HepG2 (cell line): ENCODE data around the gene SENP6. TPM values are rescaled to one million over a fixed set of nuclear protein-coding genes. Genes with fewer than 3 reads are reported as not detected.

ENCODE experiments used
- ATAC-seq: fragments of 200-7000 bp; cut with Tn5 transposase; 3 replicates; pipeline ENCODE4 v1.9.1; 2020; ENCODE audit warnings: mild to moderate bottlenecking, moderate library complexity
- BruUV-seq: library from RNA; stranded (reverse); fragments of 400-500 nt; replicated peaks from 2 replicates; lab custom pipeline; 2021; lab: Mats Ljungman, UMichigan
- CTCF ChIA-PET: fragments of 300-600 bp; formaldehyde crosslinking; extraction: SDS; loops from one replicate; lab custom pipeline; 2021; ENCODE audit warnings: low total read pairs, inconsistent platforms, low intra/inter-chr PET ratio; lab: Yijun Ruan, JAX
- POLR2A ChIA-PET: fragments of 350-600 bp; sonication (Branson Sonifier 250); formaldehyde crosslinking; loops from one replicate; lab custom pipeline; 2020; ENCODE audit warnings: antibody characterized with exemption, inconsistent platforms; lab: Yijun Ruan, JAX
- DNase-seq: peaks from one replicate; pipeline ENCODE4 v3.0.0-alpha.2; 2015; ENCODE audit warnings: low spot score
- FAIRE-seq: peaks from 3 replicates; lab custom pipeline; 2011; peaks lifted over from hg19 to GRCh38; lab: Jason Lieb, UNC
- H2AFZ ChIP-seq: one replicate; pipeline ENCODE4 v1.6.1; 2011; ENCODE audit warnings: low read length, inconsistent platforms
- H3K27ac ChIP-seq: fragments of 300-600 bp; 3 replicates; pipeline ENCODE4 v1.8.0; 2011; ENCODE audit warnings: mixed run types, mild to moderate bottlenecking, mixed read lengths, low read length, inconsistent platforms; ENCODE audit not compliant: insufficient read depth; ENCODE audit errors: extremely low read length
- H3K27me3 ChIP-seq, 2 experiments: fragments of 200-600 bp in 1 of 2; 2 replicates in 1 of 2; 3 replicates in 1 of 2; pipeline versions ENCODE4 v1.6.0 to v1.8.0; 2011; ENCODE audit warnings: low read length in 2 of 2, mild to moderate bottlenecking in 2 of 2, moderate library complexity in 2 of 2, inconsistent platforms in 1 of 2; ENCODE audit not compliant: insufficient read depth in 2 of 2, control insufficient read depth in 1 of 2
- H3K36me3 ChIP-seq, 2 experiments: fragments of 200-600 bp in 1 of 2; replicated peaks in 1 of 2; 2 replicates in 1 of 2; 3 replicates in 1 of 2; pipeline versions ENCODE4 v1.5.1 to v1.8.0; 2011; ENCODE audit warnings: low read length in 2 of 2, inconsistent platforms in 1 of 2; ENCODE audit not compliant: insufficient read depth in 2 of 2, control insufficient read depth in 1 of 2
- H3K4me1 ChIP-seq: 2 replicates; pipeline ENCODE4 v1.5.1; 2012; ENCODE audit warnings: low read length, inconsistent platforms; ENCODE audit not compliant: insufficient read depth
- H3K4me2 ChIP-seq: 2 replicates; pipeline ENCODE4 v1.6.0; 2011; ENCODE audit warnings: low read depth, low read length, inconsistent platforms
- H3K4me3 ChIP-seq, 3 experiments: fragments of 200-600 bp in 1 of 3; sonication (generic), shearing (Covaris generic) in 1 of 3; replicated peaks in 1 of 3; 2 replicates each; pipeline ENCODE4 v1.5.1; 2011 to 2016; ENCODE audit warnings: low read length in 3 of 3, inconsistent platforms in 2 of 3, low read depth in 2 of 3, mild to moderate bottlenecking in 2 of 3, control low read depth in 1 of 3, mixed read lengths in 1 of 3; ENCODE audit not compliant: insufficient read depth in 1 of 3
- H3K79me2 ChIP-seq: one replicate; pipeline ENCODE4 v1.6.1; 2011; ENCODE audit warnings: low read length, inconsistent platforms; ENCODE audit not compliant: insufficient read depth
- H3K9ac ChIP-seq: 2 replicates; pipeline ENCODE4 v1.6.0; 2011; ENCODE audit warnings: mild to moderate bottlenecking, low read depth, low read length, inconsistent platforms; ENCODE audit not compliant: insufficient read depth
- H3K9me3 ChIP-seq: 2 replicates; pipeline ENCODE4 v1.5.1; 2012; ENCODE audit warnings: mild to moderate bottlenecking, low read length
- H4K20me1 ChIP-seq: 2 replicates; pipeline ENCODE4 v1.6.0; 2011; ENCODE audit warnings: inconsistent platforms, mild to moderate bottlenecking, low read length, moderate library complexity; ENCODE audit not compliant: insufficient read depth
- ASH2L ChIP-seq: fragments of 300-600, 200-600 bp; sonication (generic); IDR thresholded peaks from 2 replicates; pipeline ENCODE4 v1.7.0; 2017; ENCODE audit warnings: low read depth, mild to moderate bottlenecking, moderate library complexity, mixed read lengths, low read length; ENCODE audit not compliant: insufficient read length
- EHMT2 ChIP-seq: fragments of 200-600 bp; sonication (generic); IDR thresholded peaks from 2 replicates; pipeline ENCODE4 v1.7.0; 2017; ENCODE audit warnings: antibody characterized with exemption, low read depth, low read length, borderline replicate concordance
- EZH2 ChIP-seq: conservative IDR thresholded peaks from 2 replicates; pipeline ENCODE4 v1.6.1; 2012; ENCODE audit warnings: mild to moderate bottlenecking, low read depth, low read length, moderate library complexity
- MAFK ChIP-seq, 2 experiments: IDR thresholded peaks in 1 of 2; conservative IDR thresholded peaks in 1 of 2; 2 replicates each; pipeline ENCODE4 v1.6.1; 2011; ENCODE audit warnings: improper control_type of control experiment in 2 of 2, low read length in 2 of 2
- NCOA1 ChIP-seq: sonication (generic); formaldehyde crosslinking; IDR thresholded peaks from 2 replicates; pipeline ENCODE4 v1.9.0; 2021; ENCODE audit warnings: missing genetic modification reagents
- SMAD9 ChIP-seq: sonication (generic); formaldehyde crosslinking; IDR thresholded peaks from 2 replicates; pipeline ENCODE4 v1.5.1; 2020; ENCODE audit warnings: mild to moderate bottlenecking, missing genetic modification reagents
- SOX13 ChIP-seq, 3 experiments: fragments of 450-650 bp in 1 of 3; sonication (generic) in 1 of 3; formaldehyde crosslinking in 1 of 3; IDR thresholded peaks in 2 of 3; conservative IDR thresholded peaks in 1 of 3; 2 replicates each; pipeline versions ENCODE4 v1.5.0 to v1.6.1; 2016 to 2020; ENCODE audit warnings: antibody characterized with exemption in 1 of 3, mild to moderate bottlenecking in 1 of 3, missing compliant biosample characterization in 1 of 3, missing genetic modification reagents in 1 of 3, moderate library complexity in 1 of 3
- ZMYM4 ChIP-seq: sonication (generic); formaldehyde crosslinking; IDR thresholded peaks from 2 replicates; pipeline ENCODE4 v1.8.1; 2023; ENCODE audit warnings: mild to moderate bottlenecking, missing genetic modification reagents
- in situ Hi-C: cut with HindIII; loops from 2 replicates; pipeline ENCODE4 v1.10.0; 2017; ENCODE audit warnings: low pct_unique_long_range_greater_than_20kb; ENCODE audit not compliant: extremely low pct_ligation_motif_present
- intact Hi-C: fragments of 100-400 bp; cut with micrococcal nuclease; formaldehyde crosslinking; loops from one replicate; pipeline ENCODE4 v1.10.0; 2022; ENCODE audit not compliant: unreplicated experiment
- polyA plus RNA-seq, 8 experiments: library from polyadenylated mRNA; depleted of rRNA in 3 of 8; stranded (reverse) in 7 of 8; unstranded in 1 of 8; fragments of >200 nt; fragmentation: Illumina TruSeq in 4 of 8; extraction: Trizol in 4 of 8; gene quantifications; 2 replicates each; pipeline versions ENCODE4 v1.2.1 to v1.2.3, GENCODE V29; 2011 to 2016; ENCODE audit warnings: low read depth in 4 of 8, missing spikeins in 1 of 8, mixed read lengths in 1 of 8; ENCODE audit not compliant: insufficient read depth in 1 of 8
- total RNA-seq, 5 experiments: library from RNA; depleted of rRNA; stranded (reverse); fragments of >200 nt; fragmentation: Illumina TruSeq; extraction: Trizol; gene quantifications; 2 replicates each; pipeline ENCODE4 v1.2.3, GENCODE V29; 2016; ENCODE audit warnings: low read depth in 1 of 5
- TF ChIP-seq, protein P1 (sequence below): sonication (generic); formaldehyde crosslinking; IDR thresholded peaks from 2 replicates; pipeline ENCODE4 v1.5.1; 2020; ENCODE audit warnings: mild to moderate bottlenecking, missing genetic modification reagents, borderline replicate concordance

Gene SENP6
- total and polyA plus RNA-seq, 2 of the 13 experiments (the other 11 are each of a cell fraction or from before 2014, with no cell fraction given), result 21.9 to 50.1 TPM

DNA sequence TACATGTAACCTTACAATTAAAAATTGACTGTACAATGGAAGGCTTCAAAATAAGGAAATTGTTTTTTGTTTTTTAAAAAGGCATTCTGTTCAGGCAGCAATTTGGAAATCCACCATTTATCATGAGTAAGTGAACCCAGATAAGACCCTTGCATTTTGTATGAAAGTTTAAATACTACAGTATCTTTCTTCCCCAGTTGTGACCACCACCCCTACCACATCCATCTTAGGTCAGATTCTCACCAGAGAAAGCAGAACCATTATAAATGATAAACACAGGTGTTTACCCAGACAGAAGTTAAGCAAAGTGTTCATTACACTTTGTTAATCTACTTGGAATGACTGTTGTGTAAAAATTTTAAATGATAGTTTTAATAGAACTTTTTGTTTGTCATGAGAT is 20.2 kb downstream of the SENP6 start:
- no peak for DNase-seq
- H3K4me1 ChIP-seq, result no peaks in the 10 kb centered on the region
- H3K27me3 ChIP-seq, result no peaks in the 10 kb centered on the region
- intact Hi-C loops (no loop called here), in situ Hi-C loops (no loop called here)
- no peak overlapping the region for H3K27ac ChIP-seq
- H3K4me2 ChIP-seq, result no peak overlapping the region
- ChIA-PET POLR2A (no interaction called here), CTCF (no interaction called here)
- H3K79me2 ChIP-seq, result peaks cover 69% of the 10 kb centered on the region
- ATAC-seq, result no peak
- no peak overlapping the region for H3K4me3 ChIP-seq
- H3K9ac ChIP-seq, result no peak overlapping the region
- TF ChIP-seq SMAD9 (CRISPR knock-in tag) (no peak), EZH2 (no peak), MAFK (conservative IDR thresholded peaks at IDR 0.05 in 1 of 2, IDR thresholded peaks at IDR 0.05 in 1 of 2; ENCODE audit: low read length in 2 of 2) (no peak), SOX13 (IDR thresholded peaks at IDR 0.05) (no peak), SOX13 (CRISPR knock-in tag; conservative IDR thresholded peaks at IDR 0.05 in 1 of 2, IDR thresholded peaks at IDR 0.05 in 1 of 2) (no peak), ZMYM4 (CRISPR knock-in tag) (no peak), ASH2L (no peak), NCOA1 (no peak), EHMT2 (no peak)
- TF ChIP-seq, protein P1, sequence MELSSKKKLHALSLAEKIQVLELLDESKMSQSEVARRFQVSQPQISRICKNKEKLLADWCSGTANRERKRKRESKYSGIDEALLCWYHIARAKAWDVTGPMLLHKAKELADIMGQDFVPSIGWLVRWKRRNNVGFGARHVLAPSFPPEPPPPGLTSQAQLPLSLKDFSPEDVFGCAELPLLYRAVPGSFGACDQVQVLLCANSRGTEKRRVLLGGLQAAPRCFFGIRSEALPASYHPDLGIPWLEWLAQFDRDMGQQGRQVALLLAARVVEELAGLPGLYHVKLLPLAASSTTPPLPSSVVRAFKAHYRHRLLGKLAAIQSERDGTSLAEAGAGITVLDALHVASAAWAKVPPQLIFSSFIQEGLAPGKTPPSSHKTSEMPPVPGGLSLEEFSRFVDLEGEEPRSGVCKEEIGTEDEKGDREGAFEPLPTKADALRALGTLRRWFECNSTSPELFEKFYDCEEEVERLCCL (CRISPR knock-in tag), result no peak
- peaks cover 9% of the 10 kb centered on the region; the same call in 1 of the 2 replicates for H4K20me1 ChIP-seq
- H3K9me3 ChIP-seq, result no peaks in the 10 kb centered on the region
- no peak for FAIRE-seq
- peaks cover 0 to 19% of the 10 kb centered on the region in 2 experiments; a peak in 3 of 5 replicates for H3K36me3 ChIP-seq
- TSS peak; percentile 38 for BruUV-seq
- no peak overlapping the region for H2AFZ ChIP-seq
